ENCODE measurements around the gene RTN4RL2. TPM values are rescaled to one million over a fixed set of nuclear protein-coding genes. Genes with fewer than 3 reads are reported as not detected.

The RTN4RL2 gene
- total and polyA plus RNA-seq, 7 experiments from 2014 or later, result 0.08 to 0.47 (median 0.27) TPM; not detected in 2

DNA sequence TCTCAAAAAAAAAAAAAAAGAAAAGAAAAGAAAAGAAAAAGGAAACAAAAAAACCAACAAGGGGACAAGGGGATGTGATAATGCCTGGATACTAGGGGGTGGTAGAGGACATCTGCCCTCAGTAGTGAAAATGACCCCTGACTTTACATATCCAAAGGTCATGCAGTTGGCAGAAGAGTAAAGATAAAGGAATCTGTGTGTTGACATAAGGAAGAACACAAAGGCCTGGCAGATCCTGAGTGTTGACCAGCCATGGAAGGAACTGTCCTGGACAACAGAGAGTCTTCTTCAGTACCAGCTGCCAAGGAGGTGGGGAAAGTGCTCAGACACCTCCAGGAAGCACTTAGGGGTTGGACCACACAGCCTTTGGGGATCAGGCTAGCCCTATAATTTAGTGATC is 42.5 kb downstream of the RTN4RL2 start:
- POLR2A ChIA-PET, result interaction anchor here (0.5 kb wide), 1 partner anchor 150 kb away, joined by 4 read pairs; no protein-coding TSS in a partner anchor
- CTCF ChIA-PET, result interaction anchor here (0.6 to 2.0 kb wide), 4 partner anchors 10 to 73 kb away, joined by 4 to 18 read pairs (median 4); no protein-coding TSS in a partner anchor

DNA sequence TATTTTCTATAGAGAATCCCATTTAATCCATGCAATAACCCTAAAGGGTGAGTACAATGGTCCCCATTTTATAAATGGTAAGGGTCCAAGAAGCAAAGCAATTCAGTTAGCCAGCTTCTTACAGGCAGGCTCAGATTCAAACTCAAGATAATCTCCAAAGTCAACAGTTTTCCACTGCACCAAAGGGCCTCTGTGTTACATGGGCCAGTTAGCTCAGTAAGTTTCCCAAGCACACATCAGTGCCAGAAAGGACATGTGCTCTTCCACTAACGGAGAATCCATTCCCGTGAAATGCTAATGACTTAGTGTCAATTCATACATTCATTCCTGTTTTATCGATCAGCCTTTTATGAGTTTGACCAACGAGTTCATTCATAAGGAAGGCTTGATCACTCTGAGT is 44.2 kb downstream of the RTN4RL2 start:
- Mint-ChIP-seq H3K4me1 (peaks cover 0 to 11% (median 7%) of the 10 kb centered on the region in 7 donors), H3K27me3 (no peaks in the 10 kb centered on the region), H3K27ac (no peak overlapping the region), H3K4me3 (no peak overlapping the region), H3K36me3 (peaks cover 0 to 20% (median 7%) of the 10 kb centered on the region in 5 donors), H3K9me3 (no peaks in the 10 kb centered on the region)
- no peaks in the 10 kb centered on the region for H3K9me3 ChIP-seq (ENCODE audit: control insufficient read depth in 2 of 3, low read length in 3 of 3)
- no peaks in the 10 kb centered on the region for H3K4me1 ChIP-seq (ENCODE audit: control insufficient read depth in 2 of 2, insufficient read depth in 2 of 2, low read length in 2 of 2)
- no peak for ATAC-seq
- DNase-seq, result no peak
- POLR2A ChIA-PET, result interaction anchor here (1.3 kb wide), 1 partner anchor 11 kb away, joined by 5 read pairs; no protein-coding TSS in a partner anchor
- H3K27me3 ChIP-seq (ENCODE audit: control insufficient read depth in 2 of 2, insufficient read depth in 2 of 2, low read length in 2 of 2), result no peaks in the 10 kb centered on the region
- no peak overlapping the region for H3K4me3 ChIP-seq (ENCODE audit: low read length)
- CTCF ChIA-PET, result interaction anchor here (0.7 to 4.6 kb wide), 4 partner anchors 11 to 45 kb away, joined by 4 to 21 read pairs (median 10); partner anchors contain the start of gene RTN4RL2
- H3K36me3 ChIP-seq (ENCODE audit: control insufficient read depth in 2 of 3, insufficient read depth in 3 of 3, low read length in 3 of 3), result peaks cover 0 to 18% (median 0%) of the 10 kb centered on the region in 3 experiments
- no peak overlapping the region for H3K27ac ChIP-seq (ENCODE audit: low read depth, low read length)
- intact Hi-C loops (cut with micrococcal nuclease), result no loop called here

More for the DNA sequence above, 42.5 kb downstream of the RTN4RL2 start:
- Mint-ChIP-seq H3K9me3 (no peaks in the 10 kb centered on the region), H3K36me3 (peaks cover 0 to 24% (median 7%) of the 10 kb centered on the region in 5 donors), H3K27ac (peak overlapping the region in 1 of 9 donors; percentile 38), H3K27me3 (no peaks in the 10 kb centered on the region), H3K4me3 (no peak overlapping the region), H3K4me1 (peaks cover 0 to 7% (median 6%) of the 10 kb centered on the region in 7 donors)
- H3K27me3 ChIP-seq (ENCODE audit: control insufficient read depth in 2 of 2, insufficient read depth in 2 of 2, low read length in 2 of 2), result no peaks in the 10 kb centered on the region
- H3K27ac ChIP-seq (ENCODE audit: low read depth, low read length), result no peak overlapping the region
- H3K9me3 ChIP-seq (ENCODE audit: control insufficient read depth in 2 of 3, low read length in 3 of 3), result no peaks in the 10 kb centered on the region
- DNase-seq (no peak), ATAC-seq (no peak)
- H3K4me3 ChIP-seq (ENCODE audit: low read length), result no peak overlapping the region
- intact Hi-C loops (cut with micrococcal nuclease), result no loop called here
- H3K4me1 ChIP-seq (ENCODE audit: control insufficient read depth in 2 of 2, insufficient read depth in 2 of 2, low read length in 2 of 2), result no peaks in the 10 kb centered on the region
- H3K36me3 ChIP-seq (ENCODE audit: control insufficient read depth in 2 of 3, insufficient read depth in 3 of 3, low read length in 3 of 3), result peaks cover 0 to 18% (median 0%) of the 10 kb centered on the region in 3 experiments

DNA sequence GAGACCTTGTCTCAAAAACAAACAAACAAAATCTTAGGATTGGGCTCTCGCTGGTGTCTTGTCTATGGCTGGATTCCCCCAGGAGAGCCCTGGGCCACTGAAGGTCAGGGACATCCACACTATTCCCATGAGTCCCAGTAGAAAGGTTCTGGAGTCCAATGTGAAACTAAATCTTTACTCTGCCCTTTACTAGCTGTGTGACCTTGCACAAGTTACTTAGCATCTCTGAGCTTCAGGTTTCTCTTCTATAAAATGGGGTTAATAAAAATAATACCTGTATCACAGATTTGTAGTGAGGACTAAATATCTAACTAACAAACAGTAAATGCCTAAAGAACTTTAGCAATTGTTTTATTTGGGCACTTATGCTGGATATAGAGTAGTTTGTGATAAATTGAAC is 46.2 kb downstream of the RTN4RL2 start:
- peaks cover 1 to 9% (median 6%) of the 10 kb centered on the region in 7 donors for H3K4me1 Mint-ChIP-seq
- Histone ChIP-seq H3K36me3 (ENCODE audit: control insufficient read depth in 2 of 3, insufficient read depth in 3 of 3, low read length in 3 of 3) (peaks cover 0 to 4% (median 0%) of the 10 kb centered on the region in 3 experiments), H3K4me1 (ENCODE audit: control insufficient read depth in 2 of 2, insufficient read depth in 2 of 2, low read length in 2 of 2) (no peaks in the 10 kb centered on the region), H3K27me3 (ENCODE audit: control insufficient read depth in 2 of 2, insufficient read depth in 2 of 2, low read length in 2 of 2) (no peaks in the 10 kb centered on the region), H3K9me3 (ENCODE audit: control insufficient read depth in 2 of 3, low read length in 3 of 3) (no peaks in the 10 kb centered on the region), H3K27ac (ENCODE audit: low read depth, low read length) (no peak overlapping the region), H3K4me3 (ENCODE audit: low read length) (no peak overlapping the region)
- CTCF ChIA-PET, result interaction anchor here (0.6 to 4.6 kb wide), 5 partner anchors 13 to 138 kb away, joined by 3 to 21 read pairs (median 5); no protein-coding TSS in a partner anchor
- POLR2A ChIA-PET, result interaction anchor here (0.7 kb wide), 1 partner anchor 9 kb away, joined by 3 read pairs; the partner anchor contains the start of gene SLC43A1
- H3K4me3 Mint-ChIP-seq, result no peak overlapping the region
- H3K27me3 Mint-ChIP-seq, result no peaks in the 10 kb centered on the region
- intact Hi-C loops (cut with micrococcal nuclease), result no loop called here
- no peak overlapping the region for H3K27ac Mint-ChIP-seq
- no peak for ATAC-seq
- H3K36me3 Mint-ChIP-seq, result peaks cover 0 to 11% (median 0%) of the 10 kb centered on the region in 5 donors
- DNase-seq, result no peak
- no peaks in the 10 kb centered on the region for H3K9me3 Mint-ChIP-seq

DNA sequence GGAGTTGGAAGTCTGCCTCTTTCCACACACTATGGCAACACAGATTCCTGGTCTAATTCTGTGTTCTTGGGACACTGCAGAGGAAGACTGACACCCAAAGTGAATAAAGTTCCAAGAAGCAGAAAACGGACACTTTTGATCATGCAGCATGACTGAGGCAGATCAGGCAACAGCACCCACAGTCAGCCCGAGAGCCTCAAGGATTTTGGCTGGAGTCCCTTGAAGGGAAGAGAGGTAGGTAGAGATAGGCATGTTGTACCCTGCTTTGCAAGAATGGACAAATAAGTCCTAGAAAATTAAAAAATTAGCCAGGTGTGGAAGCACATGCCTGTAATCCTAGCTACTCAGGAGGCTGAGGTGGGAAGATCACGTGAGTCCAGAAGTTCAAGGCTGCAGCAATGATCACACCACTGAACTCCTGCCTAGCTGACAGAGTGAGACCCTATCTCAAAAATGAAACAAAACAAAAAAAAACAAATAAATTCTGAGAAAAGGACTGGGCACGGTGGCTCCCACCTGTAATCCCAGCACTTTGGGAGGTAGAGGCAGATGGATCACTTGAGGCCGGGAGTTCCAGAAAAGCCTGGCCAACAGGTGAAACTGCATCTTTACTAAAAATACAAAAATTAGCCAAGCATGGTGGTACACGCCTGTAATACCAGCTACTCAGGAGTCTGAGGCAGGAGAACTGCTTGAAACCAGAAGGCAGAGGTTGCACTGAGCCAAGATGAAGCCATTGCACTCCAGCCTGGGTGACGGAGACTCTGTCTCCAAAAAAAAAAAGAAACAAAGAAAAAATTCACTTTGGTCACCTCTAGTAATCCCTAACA is 48.2 kb downstream of the RTN4RL2 start:
- Mint-ChIP-seq H3K9me3 (no peaks in the 10 kb centered on the region), H3K4me3 (no peak overlapping the region), H3K36me3 (peaks cover 0 to 7% (median 0%) of the 10 kb centered on the region in 5 donors), H3K27me3 (no peaks in the 10 kb centered on the region), H3K4me1 (peaks cover 16 to 28% (median 23%) of the 10 kb centered on the region in 7 donors), H3K27ac (no peak overlapping the region)
- H3K4me3 ChIP-seq (ENCODE audit: low read length), result no peak overlapping the region
- H3K27ac ChIP-seq (ENCODE audit: low read depth, low read length), result no peak overlapping the region
- intact Hi-C loops (cut with micrococcal nuclease), result no loop called here
- POLR2A ChIA-PET, result interaction anchor here (0.7 kb wide), 1 partner anchor 135 kb away, joined by 3 read pairs; no protein-coding TSS in a partner anchor
- DNase-seq (no peak), ATAC-seq (no peak)
- peaks cover 0 to 2% of the 10 kb centered on the region in 2 donors for H3K4me1 ChIP-seq (ENCODE audit: control insufficient read depth in 2 of 2, insufficient read depth in 2 of 2, low read length in 2 of 2)
- H3K9me3 ChIP-seq (ENCODE audit: control insufficient read depth in 2 of 3, low read length in 3 of 3), result no peaks in the 10 kb centered on the region
- H3K27me3 ChIP-seq (ENCODE audit: control insufficient read depth in 2 of 2, insufficient read depth in 2 of 2, low read length in 2 of 2), result no peaks in the 10 kb centered on the region
- CTCF ChIA-PET, result interaction anchor here (4.6 kb wide), 1 partner anchor 17 kb away, joined by 21 read pairs; no protein-coding TSS in a partner anchor
- H3K36me3 ChIP-seq (ENCODE audit: control insufficient read depth in 2 of 3, insufficient read depth in 3 of 3, low read length in 3 of 3), result peaks cover 0 to 4% (median 0%) of the 10 kb centered on the region in 3 experiments

DNA sequence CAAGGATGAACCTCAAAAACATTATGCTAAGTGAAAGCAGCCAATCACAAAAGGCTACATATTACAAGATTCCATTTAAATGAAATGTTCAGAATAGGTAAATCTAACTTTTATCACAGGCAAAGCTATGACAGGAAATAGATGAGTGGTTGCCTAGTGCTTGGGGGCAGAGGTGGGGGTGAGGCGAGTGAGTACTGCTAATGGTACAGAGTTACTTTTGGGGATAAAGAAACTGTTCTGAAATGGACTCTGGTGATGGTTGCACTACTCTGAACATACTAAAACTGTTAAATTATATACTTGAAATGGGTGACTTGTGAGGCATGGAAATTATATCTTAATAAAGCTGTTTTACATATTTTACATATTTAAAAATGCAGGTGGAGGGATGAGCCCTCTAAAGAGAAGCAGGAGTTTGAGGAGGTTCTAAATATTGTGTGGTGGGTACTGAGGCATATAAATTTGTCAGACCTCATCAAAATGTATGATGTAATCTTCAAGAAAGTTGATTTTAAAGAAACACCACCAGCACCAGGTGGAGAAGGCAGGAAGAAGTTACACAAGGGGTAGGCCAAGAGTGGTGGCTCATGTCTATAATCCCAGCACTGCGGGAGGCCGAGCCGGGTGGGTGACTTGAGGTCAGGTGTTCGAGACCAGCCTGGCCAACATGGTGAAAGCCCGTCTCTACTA is 51.6 kb downstream of the RTN4RL2 start:
- Mint-ChIP-seq H3K27me3 (peaks cover 0 to 7% (median 0%) of the 10 kb centered on the region in 5 donors), H3K4me3 (peak overlapping the region in 6 of 10 donors; percentile 15 to 52 (median 36)), H3K9me3 (no peaks in the 10 kb centered on the region), H3K27ac (peak overlapping the region in 6 of 9 donors; percentile 22 to 89 (median 76)), H3K4me1 (peaks cover 23 to 36% (median 30%) of the 10 kb centered on the region in 7 donors), H3K36me3 (peaks cover 0 to 7% (median 0%) of the 10 kb centered on the region in 5 donors)
- Histone ChIP-seq H3K27me3 (ENCODE audit: control insufficient read depth in 2 of 2, insufficient read depth in 2 of 2, low read length in 2 of 2) (no peaks in the 10 kb centered on the region), H3K27ac (ENCODE audit: low read depth, low read length) (no peak overlapping the region), H3K36me3 (ENCODE audit: control insufficient read depth in 2 of 3, insufficient read depth in 3 of 3, low read length in 3 of 3) (peaks cover 0 to 12% (median 0%) of the 10 kb centered on the region in 3 experiments), H3K4me1 (ENCODE audit: control insufficient read depth in 2 of 2, insufficient read depth in 2 of 2, low read length in 2 of 2) (peaks cover 5 to 7% of the 10 kb centered on the region in 2 donors), H3K4me3 (ENCODE audit: low read length) (no peak overlapping the region), H3K9me3 (ENCODE audit: control insufficient read depth in 2 of 3, low read length in 3 of 3) (no peaks in the 10 kb centered on the region)
- DNase-seq, result no peak
- CTCF ChIA-PET, result interaction anchor here (0.6 to 1.2 kb wide), 2 partner anchors 15 to 19 kb away, joined by 3 to 7 read pairs; no protein-coding TSS in a partner anchor
- ATAC-seq, result no peak
- intact Hi-C loops (cut with micrococcal nuclease), result loop anchor here in 1 of 2 donors (5.0 kb wide), 2 partner anchors 55 to 1065 kb away; partner anchors contain the start of genes LPXN and ZFP91
- POLR2A ChIA-PET, result no interaction called here

Measured in naive thymus-derived CD4-positive, alpha-beta T cell (primary cell).